ENCODE results near the gene ANO1.

The ANO1 gene

DNA sequence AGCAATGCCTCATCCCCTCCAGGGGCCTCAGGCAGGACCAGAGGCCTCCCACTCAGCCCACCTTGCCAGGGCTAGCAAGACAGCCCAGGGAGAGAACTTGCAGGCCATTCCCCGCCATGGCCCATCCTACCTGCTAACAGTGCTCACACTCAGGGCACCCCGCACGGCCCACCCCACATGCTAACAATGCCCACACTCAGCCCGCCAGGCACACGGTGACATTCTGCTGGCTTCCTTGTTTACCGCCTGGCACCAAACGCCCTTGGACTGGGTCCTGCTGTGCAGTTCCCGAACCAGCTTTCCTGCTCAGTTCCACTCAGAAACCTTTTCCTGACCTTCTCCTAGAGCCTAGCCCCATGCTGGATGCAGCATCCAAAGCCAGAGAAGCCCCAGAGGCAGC lies 91.5 kb downstream of the ANO1 start:
- no peak for DNase-seq

DNA sequence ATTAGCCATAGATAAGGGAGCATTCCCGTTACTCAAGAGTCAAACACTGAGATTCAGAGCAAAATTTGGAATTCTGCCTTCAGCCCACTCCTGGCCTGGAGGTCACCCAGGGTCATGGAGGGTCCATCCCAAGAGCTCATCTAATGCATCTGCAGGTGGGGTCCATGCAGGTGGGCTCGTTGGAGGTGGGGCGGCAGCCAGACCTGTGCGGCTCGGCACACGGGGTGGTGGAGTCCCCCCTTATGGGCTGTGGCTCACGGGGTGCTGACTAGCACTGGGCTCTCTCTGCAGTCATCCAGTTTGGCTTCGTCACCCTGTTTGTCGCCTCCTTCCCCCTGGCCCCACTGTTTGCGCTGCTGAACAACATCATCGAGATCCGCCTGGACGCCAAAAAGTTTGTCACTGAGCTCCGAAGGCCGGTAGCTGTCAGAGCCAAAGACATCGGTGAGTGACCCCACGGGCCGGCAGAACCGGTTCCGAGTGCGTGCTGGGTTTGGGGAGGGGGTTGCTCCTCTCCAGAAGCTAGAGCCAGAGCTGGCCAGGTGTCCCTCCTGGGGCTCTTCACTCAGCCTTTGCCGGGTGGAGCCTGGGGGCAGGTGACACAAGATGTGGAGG lies 92.6 kb downstream of the ANO1 start:
- no peak for DNase-seq
- intact Hi-C loops (cut with DNase I) = no loop called here

More for the DNA sequence above, 91.5 kb downstream of the ANO1 start:
- intact Hi-C loops (cut with DNase I) = no loop called here

DNA sequence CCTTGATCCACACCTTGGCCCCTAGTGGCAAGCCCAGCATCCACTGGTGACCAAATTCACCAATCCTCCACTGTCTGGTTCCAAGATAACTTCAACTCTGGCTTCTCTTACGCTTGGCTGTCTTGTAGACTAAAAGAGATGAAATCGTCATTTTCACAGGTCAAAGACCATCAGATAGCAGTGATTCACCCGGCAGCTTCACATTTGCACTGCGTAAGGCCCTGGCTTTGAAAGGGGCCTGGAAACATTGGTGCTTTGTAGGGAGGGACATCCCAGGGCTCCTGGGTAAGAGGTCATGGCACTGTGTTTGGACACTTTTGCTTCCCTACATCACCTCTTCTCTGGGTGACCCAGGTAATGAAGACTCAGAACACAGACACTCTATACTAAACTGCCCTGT lies 94.9 kb downstream of the ANO1 start:
- no peak for DNase-seq
- intact Hi-C loops (cut with DNase I) = no loop called here

DNA sequence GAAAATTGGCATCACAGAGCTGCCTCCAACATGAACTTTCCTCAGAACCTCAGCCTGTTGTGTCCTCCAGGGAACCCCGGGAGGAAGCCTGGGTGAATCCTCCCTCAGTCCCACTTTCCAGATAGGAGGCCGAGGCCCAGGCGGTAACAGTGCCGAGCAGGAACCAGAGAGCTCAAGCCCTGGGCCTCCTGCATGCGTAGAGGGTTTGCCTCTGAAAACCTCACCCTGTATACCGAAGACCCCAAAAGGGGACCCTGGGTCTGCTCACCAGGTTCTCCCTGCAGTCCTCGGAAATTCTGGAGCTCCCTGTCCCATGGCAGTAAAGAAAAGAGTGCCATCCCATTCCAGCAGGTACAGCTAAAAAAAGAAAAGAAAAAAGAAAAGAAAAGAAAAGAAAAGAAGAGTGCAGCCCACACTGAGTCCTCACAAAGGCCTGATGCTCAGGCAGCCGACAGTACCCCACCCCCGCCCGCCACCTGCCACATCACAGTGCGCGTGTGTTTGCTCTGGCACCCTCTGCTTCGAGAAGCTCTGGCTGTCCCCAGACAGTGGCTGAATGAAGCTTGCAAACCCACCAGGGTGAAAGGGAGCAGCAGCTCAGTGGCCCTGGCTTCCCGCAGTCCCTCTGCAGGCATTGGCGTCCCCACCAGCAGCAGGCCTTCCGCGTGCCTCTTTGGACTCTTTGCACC lies 96.6 kb downstream of the ANO1 start:
- DNase-seq = no peak
- intact Hi-C loops (cut with DNase I) = no loop called here

DNA sequence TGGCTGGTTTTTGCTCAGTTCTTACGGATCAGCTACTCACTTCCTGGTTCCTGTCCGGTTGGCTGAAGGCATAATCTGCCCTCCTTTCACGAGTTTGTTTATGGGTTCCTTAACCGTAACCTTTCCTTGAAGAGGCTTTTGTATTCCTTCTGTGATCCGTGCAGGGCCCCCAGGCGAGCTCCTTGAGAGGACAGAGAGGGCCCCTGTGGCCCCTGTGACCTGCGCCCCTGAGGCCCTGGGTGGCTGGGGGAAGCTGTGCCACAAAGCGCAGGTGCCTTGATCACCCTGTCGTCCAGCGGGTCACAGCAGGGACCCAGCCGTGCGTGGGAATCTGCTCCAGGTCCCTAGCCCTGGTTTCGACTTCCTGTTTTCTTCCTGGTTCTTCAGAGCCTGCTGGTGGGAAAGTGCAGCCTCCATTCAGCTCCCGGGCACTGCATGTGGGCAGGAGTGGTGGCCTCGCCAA lies 97.2 kb downstream of the ANO1 start:
- DNase-seq = no peak
- intact Hi-C loops (cut with DNase I) = no loop called here

DNA sequence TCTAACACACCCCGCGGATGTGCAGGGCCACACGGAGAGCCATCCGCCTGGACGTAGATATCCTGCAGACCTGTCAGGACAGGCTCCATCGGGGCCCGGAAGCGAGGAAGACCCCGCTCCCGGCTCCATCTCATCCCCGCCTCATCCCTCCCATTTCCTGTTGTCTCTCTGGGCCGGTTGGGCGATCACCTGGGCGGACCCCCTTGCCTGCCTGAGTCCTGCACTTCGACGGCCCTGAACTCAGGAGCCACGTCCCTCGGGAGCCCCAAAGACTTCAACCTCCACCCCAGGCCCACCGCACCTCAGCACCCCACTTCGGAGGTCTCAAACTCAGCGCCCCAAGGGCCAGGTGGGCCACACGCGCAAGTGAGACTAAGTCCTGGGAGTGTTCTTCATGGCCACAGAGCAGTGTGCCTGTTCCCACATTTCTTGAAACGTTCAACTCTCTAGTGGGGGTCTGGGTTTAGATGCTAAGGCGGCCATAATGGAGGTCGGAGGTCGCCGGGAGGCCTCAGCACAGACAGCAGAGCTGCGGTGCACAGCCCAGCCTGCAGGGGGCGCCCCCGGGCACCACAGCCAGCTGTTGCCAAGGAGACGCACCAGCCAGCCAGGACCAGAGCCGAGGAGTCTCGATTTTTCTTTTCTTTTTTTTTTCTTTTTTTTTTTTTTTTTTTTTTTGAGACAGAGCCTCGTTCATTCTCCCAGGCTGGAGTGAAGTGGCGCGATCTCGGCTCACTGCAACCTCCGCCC lies 99.0 kb downstream of the ANO1 start:
- peak in 1 of 42 donors; percentile 13 for DNase-seq
- intact Hi-C loops (cut with DNase I) = no loop called here

DNA sequence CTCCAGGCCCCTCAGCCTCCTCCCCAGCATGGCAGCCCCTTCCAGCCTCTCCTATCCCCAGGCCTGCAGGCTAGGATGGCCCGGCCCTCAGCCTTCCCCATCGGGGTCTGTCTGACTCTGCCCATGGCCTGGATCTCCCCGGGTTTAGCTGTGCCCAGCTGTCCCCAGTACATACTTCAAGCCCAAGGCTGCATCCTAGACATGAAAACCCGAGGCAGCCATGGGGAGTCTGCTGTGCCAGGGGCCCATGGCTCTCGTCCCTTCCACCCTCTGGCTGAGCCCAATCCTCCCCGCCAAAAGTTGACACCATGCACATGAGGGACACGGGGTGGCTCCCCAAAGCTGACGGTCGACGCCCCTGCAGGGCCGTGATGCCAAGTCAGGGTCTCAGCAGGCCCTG lies 102.8 kb downstream of the ANO1 start:
- intact Hi-C loops (cut with DNase I) = no loop called here
- DNase-seq = no peak

DNA sequence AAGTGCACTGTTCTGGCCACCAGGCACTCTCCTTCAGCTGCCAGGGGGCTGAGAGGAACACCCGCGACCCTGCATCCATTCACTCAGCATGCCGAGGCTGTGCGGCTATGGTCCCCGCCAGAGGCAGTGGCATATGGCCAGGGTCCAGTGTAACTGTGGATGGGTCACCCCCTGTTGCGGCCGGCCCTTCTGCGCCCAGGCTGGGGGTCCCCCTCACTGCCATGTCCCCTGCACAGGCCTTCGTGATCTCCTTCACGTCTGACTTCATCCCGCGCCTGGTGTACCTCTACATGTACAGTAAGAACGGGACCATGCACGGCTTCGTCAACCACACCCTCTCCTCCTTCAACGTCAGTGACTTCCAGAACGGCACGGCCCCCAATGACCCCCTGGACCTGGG lies 104.1 kb downstream of the ANO1 start:
- DNase-seq = no peak
- intact Hi-C loops (cut with DNase I) = no loop called here

DNA sequence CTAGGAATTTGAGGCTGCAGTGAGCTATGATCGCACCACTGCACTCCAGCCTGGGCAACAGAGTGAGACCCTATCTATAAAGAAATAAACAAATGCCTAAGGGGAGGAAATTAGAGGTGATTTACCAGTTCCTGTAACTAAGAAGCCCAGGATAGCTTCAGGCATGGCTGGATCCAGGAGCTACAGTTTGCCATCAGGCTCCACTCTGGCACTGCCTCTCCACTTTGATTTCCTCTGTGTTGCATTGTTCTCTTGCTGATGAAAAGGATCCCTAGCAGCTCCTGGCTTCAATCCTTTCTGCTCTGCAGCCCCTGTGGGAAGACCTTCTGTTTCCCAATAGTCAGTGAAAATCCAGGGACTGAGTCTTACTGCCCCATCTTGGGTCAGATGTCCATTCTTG lies 104.9 kb downstream of the ANO1 start:
- no peak for DNase-seq
- intact Hi-C loops (cut with DNase I) = no loop called here

DNA sequence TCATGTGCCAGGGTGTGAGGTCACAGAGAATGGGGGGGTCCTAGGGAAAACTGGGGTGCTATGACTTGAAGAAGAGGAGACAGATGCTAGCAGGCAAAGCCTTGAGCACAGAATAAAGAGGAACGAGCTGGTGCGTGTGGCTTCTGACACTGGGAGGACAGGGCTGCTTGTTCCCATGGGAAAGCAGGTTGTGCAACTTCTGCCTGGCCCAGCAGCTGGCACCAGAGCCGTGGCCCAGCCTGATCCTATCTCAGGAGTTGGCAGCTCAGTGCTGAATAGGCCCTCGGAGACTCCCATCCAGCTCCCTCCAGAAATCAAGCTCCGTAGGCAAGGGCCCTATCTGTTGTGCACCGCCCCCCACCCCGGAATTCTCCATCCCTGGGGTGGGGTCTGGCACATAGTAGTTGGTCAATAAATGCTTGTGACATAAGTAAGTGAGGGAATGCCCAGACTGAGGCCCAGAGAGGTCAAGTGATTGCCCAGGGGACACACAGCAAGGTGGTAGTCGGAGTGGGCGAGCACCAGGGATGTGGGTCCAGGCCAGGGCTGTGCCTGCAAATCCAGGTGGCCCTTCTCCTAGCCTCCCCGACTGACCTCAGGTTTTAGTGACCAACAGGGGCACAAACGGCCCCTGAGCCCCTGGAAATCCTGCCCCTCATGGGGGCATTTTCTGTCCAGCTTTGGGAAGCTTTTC lies 105.5 kb downstream of the ANO1 start:
- intact Hi-C loops (cut with DNase I) = no loop called here
- DNase-seq = no peak

DNA sequence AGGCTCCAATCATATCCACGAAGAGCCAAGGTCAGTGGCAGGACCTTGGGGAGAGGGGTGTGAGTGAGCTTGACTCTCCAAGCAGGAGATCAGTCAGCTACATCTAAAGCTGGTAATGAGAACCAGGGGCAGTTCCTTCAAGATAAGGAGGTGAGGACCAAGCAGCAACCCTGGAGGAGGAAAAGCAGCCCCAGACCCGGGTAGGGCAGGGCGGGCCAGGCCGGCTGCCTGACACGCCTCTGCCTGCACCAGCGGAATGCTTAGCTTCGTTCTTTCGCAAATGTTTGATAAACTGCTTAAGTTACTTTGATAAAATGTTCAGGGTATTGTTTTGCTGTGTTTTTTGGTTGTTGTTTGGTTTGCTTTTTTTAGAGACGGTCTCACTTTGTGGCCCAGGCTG lies 106.3 kb downstream of the ANO1 start:
- DNase-seq = no peak
- intact Hi-C loops (cut with DNase I) = no loop called here

DNA sequence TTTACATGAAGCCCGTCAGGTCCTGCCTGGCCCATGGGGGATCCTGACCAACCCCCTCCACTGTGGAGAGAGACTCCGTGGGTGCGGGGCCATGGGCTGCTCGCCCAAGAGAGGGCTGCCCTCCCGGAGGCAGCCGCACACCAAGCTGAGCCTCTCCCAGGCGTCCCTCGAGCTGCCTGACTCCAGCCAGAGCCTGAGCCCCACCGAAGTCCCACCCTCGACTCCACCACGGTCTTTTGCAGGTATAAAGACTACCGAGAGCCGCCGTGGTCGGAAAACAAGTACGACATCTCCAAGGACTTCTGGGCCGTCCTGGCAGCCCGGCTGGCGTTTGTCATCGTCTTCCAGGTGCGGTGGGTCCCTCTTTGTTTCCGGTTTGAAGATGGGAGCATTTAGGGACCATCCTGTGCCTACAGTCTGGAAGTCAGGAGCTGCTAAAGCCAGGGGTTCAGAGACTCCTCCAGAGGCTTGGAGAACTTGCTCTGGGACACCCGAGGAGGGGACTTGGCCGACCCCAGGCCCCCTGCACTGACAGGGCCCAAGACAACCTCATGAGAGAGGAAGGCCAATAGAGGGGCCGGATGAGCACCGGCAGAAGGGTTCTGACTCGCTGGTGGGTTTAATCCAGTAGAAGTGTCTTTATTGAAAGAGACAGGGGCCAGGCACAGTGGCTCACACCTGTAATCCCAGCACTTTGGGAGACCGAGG lies 107.4 kb downstream of the ANO1 start:
- intact Hi-C loops (cut with DNase I) = no loop called here

DNA sequence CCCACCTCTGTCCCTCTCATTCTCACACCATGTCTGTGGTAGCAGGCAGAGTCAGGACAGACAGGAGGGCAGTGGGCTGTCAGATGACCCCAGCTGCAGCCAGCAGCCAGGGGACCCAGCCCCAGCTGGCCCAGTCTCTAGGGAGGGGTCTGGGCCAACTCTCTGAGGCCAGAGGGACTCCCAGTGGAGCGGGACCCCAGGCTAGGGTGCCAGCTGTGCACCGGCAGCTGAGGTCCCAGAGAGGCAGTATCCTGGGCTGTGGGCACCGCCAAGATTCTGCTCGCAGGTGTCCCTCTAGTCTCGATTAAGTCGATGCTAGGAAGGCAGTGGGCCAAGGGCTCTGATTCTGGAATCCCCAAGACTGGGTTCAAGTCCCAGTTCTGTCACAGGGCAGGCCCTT lies 108.3 kb downstream of the ANO1 start:
- DNase-seq = no peak
- intact Hi-C loops (cut with DNase I) = no loop called here

More for the DNA sequence above, 107.4 kb downstream of the ANO1 start:
- no peak for DNase-seq

DNA sequence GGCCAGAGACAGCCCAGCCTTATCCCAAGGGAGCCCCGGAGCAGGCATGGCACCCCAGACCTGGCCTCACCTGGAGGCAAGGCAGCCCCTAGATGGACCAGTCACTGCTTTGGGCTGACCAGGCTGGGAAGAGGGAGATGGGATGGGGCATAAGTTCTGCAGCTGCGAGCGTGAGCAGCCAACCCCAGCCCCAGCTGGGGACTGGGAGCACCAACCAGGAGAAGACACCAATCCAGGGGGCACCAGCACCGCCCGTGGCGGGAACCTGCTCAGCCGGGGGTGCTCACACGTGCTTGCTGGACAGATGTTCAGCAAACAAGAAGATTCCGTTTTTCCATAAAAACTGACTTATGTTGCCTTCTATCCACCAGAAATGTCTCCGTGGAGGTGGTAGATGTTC lies 108.8 kb downstream of the ANO1 start:
- DNase-seq = no peak
- intact Hi-C loops (cut with DNase I) = no loop called here

DNA sequence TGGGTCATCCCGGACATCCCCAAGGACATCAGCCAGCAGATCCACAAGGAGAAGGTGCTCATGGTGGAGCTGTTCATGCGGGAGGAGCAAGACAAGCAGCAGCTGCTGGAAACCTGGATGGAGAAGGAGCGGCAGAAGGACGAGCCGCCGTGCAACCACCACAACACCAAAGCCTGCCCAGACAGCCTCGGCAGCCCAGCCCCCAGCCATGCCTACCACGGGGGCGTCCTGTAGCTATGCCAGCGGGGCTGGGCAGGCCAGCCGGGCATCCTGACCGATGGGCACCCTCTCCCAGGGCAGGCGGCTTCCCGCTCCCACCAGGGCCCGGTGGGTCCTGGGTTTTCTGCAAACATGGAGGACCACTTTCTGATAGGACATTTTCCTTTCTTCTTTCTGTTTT lies 109.7 kb downstream of the ANO1 start:
- DNase-seq = no peak
- intact Hi-C loops (cut with DNase I) = no loop called here

DNA sequence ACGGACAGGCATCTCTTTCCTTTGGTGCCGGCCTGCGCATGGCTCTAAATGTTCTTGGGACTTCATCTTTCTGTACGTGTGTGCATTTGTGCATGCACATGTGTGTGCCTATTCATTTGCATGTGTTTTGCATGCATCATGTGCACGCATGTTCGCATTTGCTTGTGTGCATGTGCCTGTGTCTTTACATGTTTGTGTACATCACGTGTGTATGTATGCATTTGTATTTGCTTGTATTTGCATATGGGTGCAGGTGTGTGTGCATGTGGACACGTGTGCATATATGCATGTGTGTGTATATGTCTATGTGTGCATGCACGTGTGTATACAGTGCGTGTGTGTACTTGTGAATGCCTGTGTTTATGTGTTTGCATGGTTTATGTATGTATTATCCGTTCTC lies 111.5 kb downstream of the ANO1 start:
- intact Hi-C loops (cut with DNase I) = loop anchor here (5.0 kb wide), 1 partner anchor 272 kb away; no protein-coding TSS in a partner anchor
- no peak for DNase-seq

DNA sequence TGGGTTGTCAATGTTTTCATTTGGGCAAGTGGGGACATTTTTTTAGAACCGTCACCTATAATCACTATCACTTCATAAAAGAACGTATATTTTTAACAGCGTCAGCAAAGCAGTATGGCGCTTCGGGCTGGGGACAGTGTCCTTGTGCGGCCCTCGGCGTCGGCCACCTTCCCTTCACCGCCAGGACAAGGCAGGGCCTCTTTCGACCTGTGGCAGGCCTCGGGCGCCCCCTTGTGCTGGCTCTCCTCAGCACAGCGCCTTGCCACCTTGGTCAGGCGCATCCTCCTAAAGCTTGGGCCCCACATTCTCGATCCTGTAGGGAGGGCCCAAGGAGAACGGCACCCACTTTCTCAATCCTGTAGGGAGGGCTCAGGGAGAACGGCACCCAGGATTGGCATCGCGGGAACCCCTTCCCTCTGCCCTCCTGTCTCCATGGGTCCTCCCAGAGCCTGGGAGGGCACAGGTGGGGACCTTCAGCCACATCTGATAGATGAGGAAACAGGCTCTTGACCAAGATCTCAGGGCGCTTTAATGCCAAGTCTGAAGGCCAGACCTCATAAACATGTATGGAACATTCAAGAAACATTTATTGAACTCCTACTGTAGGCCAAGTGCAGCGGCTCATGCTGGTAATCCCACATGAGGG lies 113.5 kb downstream of the ANO1 start:
- intact Hi-C loops (cut with DNase I) = loop anchor here (5.0 kb wide), 1 partner anchor 274 kb away; no protein-coding TSS in a partner anchor
- DNase-seq = peak; percentile 12 to 79 (median 58)

DNA sequence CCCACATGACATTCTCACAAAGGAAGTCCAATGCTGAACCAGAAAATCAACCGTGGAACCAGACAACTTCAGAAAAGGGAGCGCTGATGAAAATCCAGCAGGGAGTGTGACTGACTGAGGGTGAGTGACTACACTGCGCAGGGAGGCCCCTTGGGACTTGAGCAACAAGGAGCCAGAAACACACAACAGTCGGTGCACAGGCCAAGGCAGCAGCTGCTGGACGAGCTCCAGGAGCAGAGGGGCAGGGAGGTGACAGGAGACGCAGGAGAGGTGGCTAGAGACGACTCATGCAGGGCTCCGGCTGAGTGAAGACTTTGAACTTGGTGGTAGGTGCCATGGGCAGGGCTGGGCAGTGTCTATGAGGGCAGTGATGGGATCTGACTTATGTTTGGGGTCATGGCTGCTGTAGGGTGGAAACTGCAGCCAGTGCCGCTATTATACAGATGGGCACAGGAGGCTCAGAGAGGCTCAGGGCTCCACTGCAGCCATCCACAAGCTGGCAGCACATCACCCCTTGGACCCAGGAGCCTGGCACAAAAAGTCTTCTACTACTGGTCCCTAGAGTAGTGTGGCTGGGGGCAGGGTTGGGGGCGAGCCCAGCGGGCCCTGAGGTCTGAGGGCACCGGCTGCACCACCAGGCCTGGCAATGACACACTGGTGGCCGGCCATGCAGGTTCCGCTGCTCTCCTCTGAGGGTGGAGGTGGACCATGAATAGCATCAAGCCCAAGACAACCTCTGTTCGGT lies 114.7 kb downstream of the ANO1 start:
- intact Hi-C loops (cut with DNase I) = loop anchor here (5.0 kb wide), 1 partner anchor 276 kb away; no protein-coding TSS in a partner anchor
- DNase-seq = no peak
